ENCODE data around the gene DNAH1.

DNA sequence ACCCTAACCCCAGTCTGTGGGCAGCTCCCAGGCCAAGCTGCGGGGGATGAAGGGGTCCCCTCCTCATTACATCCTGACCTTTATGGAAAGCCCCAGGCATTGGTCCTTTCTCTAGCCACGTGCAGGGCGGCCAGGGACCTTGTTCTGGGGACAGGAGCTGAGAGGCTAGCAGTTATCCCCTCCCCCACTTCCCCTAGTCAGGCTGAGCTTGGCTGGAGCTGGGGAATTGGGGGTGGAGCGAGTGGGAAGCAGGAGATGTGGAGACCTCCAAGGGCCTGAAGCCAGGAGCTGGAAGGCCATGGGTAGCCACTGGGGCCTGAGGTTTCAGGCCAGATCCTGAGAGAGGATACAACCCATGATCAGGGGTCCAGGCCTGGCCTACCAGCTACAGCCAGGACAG lies 45.8 kb downstream of the DNAH1 start:
- TF ChIP-seq, protein P1, sequence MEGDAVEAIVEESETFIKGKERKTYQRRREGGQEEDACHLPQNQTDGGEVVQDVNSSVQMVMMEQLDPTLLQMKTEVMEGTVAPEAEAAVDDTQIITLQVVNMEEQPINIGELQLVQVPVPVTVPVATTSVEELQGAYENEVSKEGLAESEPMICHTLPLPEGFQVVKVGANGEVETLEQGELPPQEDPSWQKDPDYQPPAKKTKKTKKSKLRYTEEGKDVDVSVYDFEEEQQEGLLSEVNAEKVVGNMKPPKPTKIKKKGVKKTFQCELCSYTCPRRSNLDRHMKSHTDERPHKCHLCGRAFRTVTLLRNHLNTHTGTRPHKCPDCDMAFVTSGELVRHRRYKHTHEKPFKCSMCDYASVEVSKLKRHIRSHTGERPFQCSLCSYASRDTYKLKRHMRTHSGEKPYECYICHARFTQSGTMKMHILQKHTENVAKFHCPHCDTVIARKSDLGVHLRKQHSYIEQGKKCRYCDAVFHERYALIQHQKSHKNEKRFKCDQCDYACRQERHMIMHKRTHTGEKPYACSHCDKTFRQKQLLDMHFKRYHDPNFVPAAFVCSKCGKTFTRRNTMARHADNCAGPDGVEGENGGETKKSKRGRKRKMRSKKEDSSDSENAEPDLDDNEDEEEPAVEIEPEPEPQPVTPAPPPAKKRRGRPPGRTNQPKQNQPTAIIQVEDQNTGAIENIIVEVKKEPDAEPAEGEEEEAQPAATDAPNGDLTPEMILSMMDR (optimal IDR thresholded peaks at IDR 0.05 in 1 of 3, IDR thresholded peaks at IDR 0.05 in 1 of 3, conservative IDR thresholded peaks at IDR 0.05 in 1 of 3; ENCODE audit: extremely low read depth in 1 of 3, insufficient read depth in 2 of 3, low read length in 3 of 3) = no peak
- TF ChIP-seq EZH2 (IDR thresholded peaks at IDR 0.05; ENCODE audit: low read length) = no peak

All from keratinocyte (primary cell).